Aorta (tissue), 5 donors: ENCODE data around the gene FBXL22. TPM values are rescaled to one million over a fixed set of nuclear protein-coding genes. Genes with fewer than 3 reads are reported as not detected.

Source experiments
- ATAC-seq: fragments of 200-7000 bp; cut with Tn5 transposase; one replicate; pipeline ENCODE4 v1.9.1; 2022; ENCODE audit warnings: moderate library complexity; ENCODE audit not compliant: low FRiP score
- DNase-seq, 2 donors: peaks; one replicate each; pipeline ENCODE4 v3.0.0-alpha.2; 2020
- H3K27ac ChIP-seq, 2 donors: one replicate each; pipeline ENCODE4 v1.5.1; 2013; ENCODE audit warnings: low read length in 2 of 2, mild to moderate bottlenecking in 2 of 2, moderate library complexity in 2 of 2, control low read depth in 1 of 2, inconsistent platforms in 1 of 2, low read depth in 1 of 2
- H3K27me3 ChIP-seq, 2 donors: one replicate each; pipeline ENCODE4 v1.6.1; 2013; ENCODE audit warnings: control low read depth in 1 of 2, low read length in 1 of 2, mild to moderate bottlenecking in 1 of 2, moderate library complexity in 1 of 2; ENCODE audit not compliant: insufficient read depth in 2 of 2, control insufficient read depth in 1 of 2
- H3K36me3 ChIP-seq, 2 donors: one replicate each; pipeline ENCODE4 v1.6.1; 2013; ENCODE audit warnings: control low read depth in 1 of 2, low read length in 1 of 2, mild to moderate bottlenecking in 1 of 2; ENCODE audit not compliant: insufficient read depth in 2 of 2, control insufficient read depth in 1 of 2
- H3K4me1 ChIP-seq, 2 donors: one replicate each; pipeline ENCODE4 v1.6.1; 2013; ENCODE audit warnings: low read length in 2 of 2, control low read depth in 1 of 2, mild to moderate bottlenecking in 1 of 2, moderate library complexity in 1 of 2; ENCODE audit not compliant: insufficient read depth in 2 of 2, control insufficient read depth in 1 of 2
- H3K4me3 ChIP-seq, 2 donors: one replicate each; pipeline ENCODE4 v1.5.1; 2013; ENCODE audit warnings: low read length in 2 of 2, control low read depth in 1 of 2, mild to moderate bottlenecking in 1 of 2
- H3K9me3 ChIP-seq: one replicate; pipeline ENCODE4 v1.6.1; 2013; ENCODE audit warnings: mild to moderate bottlenecking, low read length; ENCODE audit not compliant: control insufficient read depth
- WGBS, 2 donors: extraction: QIAGEN DNeasy Blood & Tissue Kit; methylation state at CpG; one replicate each; pipeline ENCODE4 v1.1.7; 2013; 5-methylcytosine and 5-hydroxymethylcytosine counted together
- intact Hi-C, 2 donors: fragments of 100-400 bp; cut with DNase I; formaldehyde crosslinking; loops; one replicate each; pipeline versions ENCODE4 v1.14.2 to v1.15.0; 2022
- polyA plus RNA-seq, 2 donors: library from polyadenylated mRNA; stranded (reverse); fragments of 200-250 nt; gene quantifications; one replicate each; pipeline ENCODE4 v1.2.3, GENCODE V29; 2013
- total RNA-seq, 2 donors: library from RNA; stranded (reverse); fragmentation: NEBNext Ultra II Directional; extraction: Animal tissue kit (Norgen Biotek cat#: 25700); gene quantifications; one replicate each; pipeline ENCODE4 v1.2.1, GENCODE V29; 2021
- donor health status: healthy with polysubstance abuse.
- donor health status: Bipolar disorder and iron deficiency.
- donor health status: DM: no; HTN: no; CAD: no.
- donor health status: DM: no; HTN: no; CAD: no.
- donor health status: DM: yes; HTN: yes; CAD: no.

FBXL22 gene
- total and polyA plus RNA-seq, 4 donors, result 4.8 to 32.0 (median 17.5) TPM

DNA sequence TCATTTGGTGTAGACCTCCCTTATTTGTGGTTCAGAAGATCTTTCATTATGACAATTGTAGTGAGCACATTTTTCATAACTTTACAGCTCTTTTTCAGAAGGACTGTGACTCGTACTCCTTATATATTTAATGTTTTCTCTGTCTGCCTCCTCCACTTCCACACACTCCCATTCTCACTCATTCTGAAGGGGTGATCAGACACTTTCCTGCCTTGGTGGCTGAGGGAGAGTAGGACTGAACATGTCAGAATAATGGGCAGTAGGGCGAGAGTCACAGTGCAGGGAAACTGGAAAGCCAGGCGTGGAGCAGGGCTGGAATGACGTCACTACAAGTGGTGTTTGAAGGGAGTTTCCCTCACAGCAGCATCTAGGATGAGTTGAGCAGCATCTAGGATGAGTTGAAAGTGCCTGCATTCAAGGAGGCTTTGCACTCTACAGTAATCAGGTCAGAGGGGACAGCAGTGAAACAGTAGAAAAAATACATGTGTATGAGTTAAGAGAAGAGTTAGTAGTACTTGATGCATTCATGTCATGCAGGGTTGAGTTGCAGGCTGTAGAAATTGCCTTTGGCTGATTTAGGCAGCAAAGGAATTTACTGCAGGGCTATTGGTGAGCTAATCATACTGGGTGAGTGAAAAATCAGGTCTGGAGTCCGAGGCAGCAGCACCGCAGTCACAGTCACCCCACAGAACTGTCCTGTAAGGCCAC lies 36.3 kb upstream of the FBXL22 start:
- Histone ChIP-seq H3K4me1 (no peaks in the 10 kb centered on the region), H3K27ac (no peak overlapping the region), H3K4me3 (no peak overlapping the region), H3K36me3 (peaks cover 0 to 5% of the 10 kb centered on the region in 2 donors), H3K27me3 (no peaks in the 10 kb centered on the region), H3K9me3 (no peaks in the 10 kb centered on the region)
- DNase-seq (no peak), ATAC-seq (no peak)
- 83 to 94% methylated on average over 6 of the region's 6 CpGs for WGBS, 2 donors
- intact Hi-C loops, result no loop called here

DNA sequence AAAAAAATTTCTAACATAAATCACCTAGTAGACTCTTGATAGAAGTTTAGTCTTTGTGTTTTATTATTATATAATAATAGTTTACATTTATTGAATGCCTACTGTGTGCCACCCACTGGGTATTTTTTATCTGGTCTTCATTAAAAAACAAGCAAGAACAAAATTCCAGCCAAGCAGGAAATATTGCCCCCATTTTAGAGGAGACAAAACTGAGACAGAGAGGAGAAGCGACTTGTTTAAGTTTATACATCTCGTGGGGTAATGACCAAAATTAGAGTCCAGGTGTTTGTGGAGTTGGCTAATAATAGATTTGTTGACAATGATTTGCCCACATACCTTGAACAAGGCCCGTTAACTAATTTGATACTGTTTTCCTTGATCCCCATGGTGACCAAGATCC lies 33.1 kb upstream of the FBXL22 start:
- DNase-seq (no peak), ATAC-seq (no peak)
- Histone ChIP-seq H3K27ac (no peak overlapping the region), H3K27me3 (no peaks in the 10 kb centered on the region), H3K36me3 (peaks cover 0 to 3% of the 10 kb centered on the region in 2 donors), H3K9me3 (no peaks in the 10 kb centered on the region), H3K4me1 (no peaks in the 10 kb centered on the region), H3K4me3 (no peak overlapping the region)
- intact Hi-C loops, result no loop called here
- WGBS, 2 donors, result 32 to 57% methylated on average over 3 of the region's 3 CpGs

DNA sequence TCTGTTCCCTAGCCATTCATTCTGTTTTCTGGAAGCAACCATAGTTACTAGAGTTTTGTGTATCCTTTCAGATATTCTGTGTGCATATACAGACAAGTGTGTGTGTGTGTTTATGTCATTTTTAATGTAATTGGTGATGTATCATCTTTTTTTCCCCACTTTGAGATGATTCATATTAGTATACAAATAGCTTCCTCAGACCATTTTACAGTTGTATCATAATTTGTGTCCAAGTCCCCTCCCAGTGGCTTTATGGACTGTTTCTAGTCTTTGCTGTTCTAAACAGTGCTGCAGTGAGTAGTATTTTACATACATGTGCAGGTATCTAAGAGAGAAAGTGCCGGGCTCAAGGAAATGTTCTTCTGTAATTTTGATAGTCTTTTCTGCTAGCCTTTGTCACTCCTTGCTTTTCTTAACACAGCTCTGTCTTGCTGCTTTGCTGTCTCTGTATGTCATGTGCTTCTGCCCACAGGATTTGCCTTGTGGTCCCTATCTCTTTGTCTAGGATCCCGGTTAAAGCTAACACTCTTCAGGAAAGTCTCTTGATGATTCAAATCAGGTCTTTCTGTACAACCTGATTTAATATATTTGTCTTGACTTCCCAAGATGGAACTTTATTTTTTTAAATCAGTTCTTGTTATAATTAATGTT lies 31.5 kb upstream of the FBXL22 start:
- intact Hi-C loops, result no loop called here
- H3K27ac ChIP-seq, result no peak overlapping the region
- WGBS, 2 donors, result 80 to 88% methylated on average over 2 of the region's 2 CpGs

DNA sequence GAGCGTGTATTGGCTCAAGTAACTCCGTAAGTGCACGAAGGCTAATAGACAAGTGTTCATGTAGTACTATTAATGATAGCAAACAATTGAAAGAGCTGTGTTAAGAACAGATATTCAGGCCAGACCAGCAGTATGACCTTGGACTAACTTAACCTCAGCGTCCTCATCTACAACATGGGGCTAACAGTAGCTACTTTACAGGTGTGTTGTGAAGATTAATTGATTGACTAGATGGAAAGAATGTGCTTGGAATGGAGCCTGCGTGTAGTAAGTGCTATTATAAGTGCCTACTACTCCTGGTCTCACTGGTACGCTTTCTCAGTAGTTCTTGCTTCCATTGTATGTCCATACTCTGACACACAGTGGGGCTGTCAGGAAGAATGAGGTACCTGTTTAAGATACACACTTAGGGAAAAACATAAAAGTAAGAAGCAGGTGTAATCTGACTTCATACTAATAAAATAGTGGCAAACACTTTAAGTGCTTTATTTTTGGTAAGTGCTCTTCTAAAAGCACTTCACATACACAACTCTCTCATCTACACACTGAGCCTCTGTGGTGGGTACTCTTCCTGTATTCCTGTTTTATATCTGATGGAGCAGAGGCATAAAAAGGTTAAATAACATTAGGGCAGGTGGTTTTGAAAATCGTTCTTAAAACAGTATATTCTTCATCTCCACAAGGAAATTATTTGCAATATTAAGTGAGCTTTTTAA lies 24.3 kb upstream of the FBXL22 start:
- WGBS, 2 donors, result 85 to 89% methylated on average over 7 of the region's 7 CpGs
- Histone ChIP-seq H3K9me3 (no peaks in the 10 kb centered on the region), H3K36me3 (peaks cover 0 to 1% of the 10 kb centered on the region in 2 donors), H3K4me1 (no peaks in the 10 kb centered on the region), H3K27me3 (no peaks in the 10 kb centered on the region), H3K27ac (no peak overlapping the region), H3K4me3 (no peak overlapping the region)
- DNase-seq (no peak), ATAC-seq (no peak)
- intact Hi-C loops, result no loop called here

More for the DNA sequence above, 31.5 kb upstream of the FBXL22 start:
- no peaks in the 10 kb centered on the region for H3K9me3 ChIP-seq
- H3K36me3 ChIP-seq, result peaks cover 0 to 3% of the 10 kb centered on the region in 2 donors
- H3K27me3 ChIP-seq, result no peaks in the 10 kb centered on the region
- H3K4me1 ChIP-seq, result no peaks in the 10 kb centered on the region
- ATAC-seq (no peak), DNase-seq (no peak)
- no peak overlapping the region for H3K4me3 ChIP-seq

DNA sequence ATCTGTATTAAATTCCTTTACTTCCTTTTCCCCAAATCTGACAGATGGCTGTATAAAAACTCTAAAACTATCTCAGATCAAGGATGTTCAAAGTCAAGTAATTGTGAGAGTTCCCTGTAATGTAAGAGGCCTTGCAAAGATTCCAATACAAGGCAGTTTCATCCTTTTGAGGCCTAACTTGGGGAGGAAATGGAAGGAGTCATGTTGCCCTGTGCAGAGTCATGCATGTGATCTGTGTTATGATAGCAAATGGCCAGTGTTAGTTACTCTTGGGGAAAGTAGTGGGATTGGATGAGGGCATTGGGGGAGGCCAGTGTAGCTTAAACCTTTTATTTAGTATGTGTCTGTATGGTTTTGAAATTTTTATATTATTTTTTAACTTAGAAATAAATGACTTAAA lies 23.7 kb upstream of the FBXL22 start:
- ATAC-seq (no peak), DNase-seq (no peak)
- Histone ChIP-seq H3K27ac (no peak overlapping the region), H3K36me3 (peaks cover 0 to 1% of the 10 kb centered on the region in 2 donors), H3K9me3 (no peaks in the 10 kb centered on the region), H3K27me3 (no peaks in the 10 kb centered on the region), H3K4me3 (no peak overlapping the region), H3K4me1 (no peaks in the 10 kb centered on the region)
- intact Hi-C loops, result no loop called here

DNA sequence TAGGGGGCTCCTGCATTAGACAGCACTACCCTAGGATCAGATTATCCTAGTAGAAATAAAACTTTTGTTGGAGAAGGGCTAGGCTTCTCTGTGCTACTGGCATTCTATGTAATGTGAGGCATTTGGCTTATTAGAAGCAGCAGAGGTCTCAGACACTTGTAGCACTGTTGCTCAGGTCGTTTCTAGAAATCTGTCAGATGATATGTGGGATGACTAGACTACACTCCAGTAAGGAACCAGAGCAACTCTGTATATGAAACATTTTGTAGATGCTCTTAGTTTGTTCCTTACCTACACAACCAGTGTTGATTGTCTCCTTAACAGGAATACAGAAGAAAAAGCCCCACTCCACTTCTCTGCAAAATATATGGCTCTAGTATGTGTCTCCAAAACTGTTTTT lies 21.9 kb upstream of the FBXL22 start:
- Histone ChIP-seq H3K27ac (no peak overlapping the region), H3K4me3 (no peak overlapping the region), H3K4me1 (no peaks in the 10 kb centered on the region), H3K36me3 (peaks cover 0 to 1% of the 10 kb centered on the region in 2 donors), H3K27me3 (no peaks in the 10 kb centered on the region), H3K9me3 (no peaks in the 10 kb centered on the region)
- intact Hi-C loops, result no loop called here
- WGBS, 2 donors, result 38 to 48% methylated on average over 1 of the region's 1 CpG
- ATAC-seq (no peak), DNase-seq (no peak)

DNA sequence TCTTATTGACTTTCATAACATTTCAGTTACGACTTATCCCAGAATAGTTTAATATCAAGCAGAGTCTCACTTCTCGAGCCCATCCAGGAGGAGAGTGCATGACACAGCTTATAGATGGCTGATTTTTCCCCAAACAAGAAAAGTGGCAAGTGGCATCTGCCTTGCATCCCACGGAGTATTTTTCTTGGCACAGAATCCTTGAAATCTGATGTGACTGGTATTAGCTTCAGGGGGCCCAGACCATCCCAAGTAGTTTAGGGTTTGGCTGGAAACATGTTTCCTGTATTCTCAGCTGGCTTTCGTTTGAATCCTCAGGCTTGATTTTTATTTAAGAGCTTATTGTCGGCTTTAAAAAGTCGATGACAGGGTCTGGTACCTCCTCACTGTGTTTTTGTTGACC lies 20.7 kb upstream of the FBXL22 start:
- H3K4me3 ChIP-seq, result no peak overlapping the region
- intact Hi-C loops, result no loop called here
- DNase-seq (no peak), ATAC-seq (no peak)
- 48 to 50% methylated on average over 6 of the region's 6 CpGs for WGBS, 2 donors
- no peaks in the 10 kb centered on the region for H3K27me3 ChIP-seq
- H3K36me3 ChIP-seq, result peaks cover 0 to 1% of the 10 kb centered on the region in 2 donors
- no peak overlapping the region for H3K27ac ChIP-seq
- no peaks in the 10 kb centered on the region for H3K9me3 ChIP-seq
- H3K4me1 ChIP-seq, result no peaks in the 10 kb centered on the region

DNA sequence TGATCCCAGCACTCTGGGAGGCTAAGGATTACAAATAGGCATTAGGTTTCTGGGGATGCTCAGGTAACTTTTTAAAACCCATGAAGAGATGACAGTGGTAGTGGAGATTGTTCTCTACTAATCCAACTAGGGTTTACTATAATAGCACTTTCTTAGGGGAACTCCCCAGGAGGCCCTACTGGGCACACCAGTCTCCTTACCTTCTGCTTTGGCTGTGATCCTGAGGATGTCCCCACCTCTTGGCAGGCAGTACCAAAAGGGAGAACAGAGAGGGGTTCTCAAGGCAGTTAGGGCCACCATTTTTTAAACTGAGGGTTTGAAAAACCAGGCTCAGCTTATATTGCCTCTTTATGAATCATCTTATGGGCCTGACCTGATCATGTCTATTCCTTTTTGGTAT lies 15.0 kb upstream of the FBXL22 start:
- no peaks in the 10 kb centered on the region for H3K36me3 ChIP-seq
- no peak for ATAC-seq

More for the DNA sequence above, 15.0 kb upstream of the FBXL22 start:
- Histone ChIP-seq H3K27me3 (no peaks in the 10 kb centered on the region), H3K4me1 (no peaks in the 10 kb centered on the region), H3K9me3 (no peaks in the 10 kb centered on the region), H3K4me3 (no peak overlapping the region), H3K27ac (no peak overlapping the region)
- intact Hi-C loops, result no loop called here
- no peak for DNase-seq
